Astrocyte (in vitro differentiated cells and primary cell): ENCODE results near the gene IL6ST. TPM values are rescaled to one million over a fixed set of nuclear protein-coding genes. Genes with fewer than 3 reads are reported as not detected.

Experiments
- DNase-seq: peaks from one replicate; pipeline ENCODE4 v3.0.0-alpha.2; 2010; ENCODE audit warnings: low read depth
- FAIRE-seq: peaks from 2 replicates; lab custom pipeline; 2011; peaks lifted over from hg19 to GRCh38; lab: Jason Lieb, UNC
- H2AFZ ChIP-seq: 2 replicates; pipeline ENCODE4 v1.6.0; 2012; ENCODE audit warnings: low read depth, low read length, inconsistent platforms
- H3K27ac ChIP-seq: 2 replicates; pipeline ENCODE4 v1.5.1; 2011; ENCODE audit warnings: low read depth, low read length, inconsistent platforms
- H3K27me3 ChIP-seq: 2 replicates; pipeline ENCODE4 v1.6.0; 2011; ENCODE audit warnings: low read length, inconsistent platforms; ENCODE audit not compliant: insufficient read depth
- H3K36me3 ChIP-seq: 2 replicates; pipeline ENCODE4 v1.5.1; 2011; ENCODE audit warnings: low read length, inconsistent platforms; ENCODE audit not compliant: insufficient read depth
- H3K4me1 ChIP-seq: 2 replicates; pipeline ENCODE4 v1.5.1; 2011; ENCODE audit warnings: low read length, inconsistent platforms; ENCODE audit not compliant: insufficient read depth
- H3K4me2 ChIP-seq: 2 replicates; pipeline ENCODE4 v1.6.0; 2012; ENCODE audit warnings: low read length, inconsistent platforms
- H3K4me3 ChIP-seq: 2 replicates; pipeline ENCODE4 v1.5.1; 2011; ENCODE audit warnings: low read depth, mild to moderate bottlenecking, low read length, inconsistent platforms; ENCODE audit not compliant: insufficient read depth
- H3K79me2 ChIP-seq: 2 replicates; pipeline ENCODE4 v1.6.0; 2012; ENCODE audit warnings: mild to moderate bottlenecking, low read length, inconsistent platforms; ENCODE audit not compliant: insufficient read depth
- H3K9ac ChIP-seq: 2 replicates; pipeline ENCODE4 v1.6.0; 2012; ENCODE audit warnings: mild to moderate bottlenecking, low read length, inconsistent platforms
- H3K9me3 ChIP-seq: 2 replicates; pipeline ENCODE4 v1.5.1; 2012; ENCODE audit warnings: low read depth, mild to moderate bottlenecking, low read length, inconsistent platforms; ENCODE audit not compliant: insufficient read depth
- H4K20me1 ChIP-seq: 2 replicates; pipeline ENCODE4 v1.6.0; 2012; ENCODE audit warnings: low read length, inconsistent platforms; ENCODE audit not compliant: insufficient read depth
- H3K27ac Mint-ChIP-seq: one replicate; pipeline ENCODE4 v1.8.0; 2021; ENCODE audit warnings: mild to moderate bottlenecking, mixed read lengths; ENCODE audit not compliant: unreplicated experiment
- H3K27me3 Mint-ChIP-seq: one replicate; pipeline ENCODE4 v1.8.0; 2021; ENCODE audit warnings: low read depth, mixed read lengths; ENCODE audit not compliant: unreplicated experiment
- H3K36me3 Mint-ChIP-seq: one replicate; pipeline ENCODE4 v1.8.0; 2021; ENCODE audit warnings: low read depth, mixed read lengths; ENCODE audit not compliant: unreplicated experiment
- H3K4me1 Mint-ChIP-seq: one replicate; pipeline ENCODE4 v1.8.0; 2021; ENCODE audit warnings: low read depth, mixed read lengths; ENCODE audit not compliant: unreplicated experiment
- H3K4me3 Mint-ChIP-seq: one replicate; pipeline ENCODE4 v1.8.0; 2021; ENCODE audit warnings: mild to moderate bottlenecking, moderate library complexity, mixed read lengths; ENCODE audit not compliant: unreplicated experiment
- H3K9me3 Mint-ChIP-seq: one replicate; pipeline ENCODE4 v1.8.0; 2021; ENCODE audit warnings: mild to moderate bottlenecking, mixed read lengths; ENCODE audit not compliant: unreplicated experiment
- EZH2 ChIP-seq: IDR thresholded peaks from 2 replicates; pipeline ENCODE4 v1.6.1; 2012; ENCODE audit warnings: mild to moderate bottlenecking, low read length, inconsistent platforms; ENCODE audit not compliant: insufficient read depth
- total RNA-seq: library from RNA; stranded (reverse); gene quantifications from 2 replicates; pipeline ENCODE4 v1.2.1, GENCODE V29; 2021
- TF ChIP-seq, protein P1 (sequence below): IDR thresholded peaks from 2 replicates; pipeline ENCODE4 v1.5.1; 2011; ENCODE audit warnings: low read depth, mild to moderate bottlenecking, inconsistent platforms, low read length, moderate library complexity; ENCODE audit not compliant: insufficient read depth

IL6ST gene
- total RNA-seq, 1 donor from 2014 or later: 158 TPM

- Mint-ChIP-seq H3K4me1 (peaks cover 17% of the 10 kb centered on the region), H3K27me3 (peaks cover 3% of the 10 kb centered on the region), H3K4me3 (no peak overlapping the region), H3K36me3 (peaks cover 2% of the 10 kb centered on the region), H3K27ac (peak overlapping the region; percentile 34), H3K9me3 (no peaks in the 10 kb centered on the region)
- Histone ChIP-seq H3K9me3 (no peaks in the 10 kb centered on the region), H3K27me3 (no peaks in the 10 kb centered on the region), H3K4me1 (no peaks in the 10 kb centered on the region), H3K79me2 (no peaks in the 10 kb centered on the region), H3K36me3 (no peaks in the 10 kb centered on the region), H3K9ac (no peak overlapping the region), H3K4me3 (no peak overlapping the region), H4K20me1 (no peaks in the 10 kb centered on the region), H3K27ac (no peak overlapping the region), H2AFZ (no peak overlapping the region), H3K4me2 (no peak overlapping the region)
- TF ChIP-seq, protein P1, sequence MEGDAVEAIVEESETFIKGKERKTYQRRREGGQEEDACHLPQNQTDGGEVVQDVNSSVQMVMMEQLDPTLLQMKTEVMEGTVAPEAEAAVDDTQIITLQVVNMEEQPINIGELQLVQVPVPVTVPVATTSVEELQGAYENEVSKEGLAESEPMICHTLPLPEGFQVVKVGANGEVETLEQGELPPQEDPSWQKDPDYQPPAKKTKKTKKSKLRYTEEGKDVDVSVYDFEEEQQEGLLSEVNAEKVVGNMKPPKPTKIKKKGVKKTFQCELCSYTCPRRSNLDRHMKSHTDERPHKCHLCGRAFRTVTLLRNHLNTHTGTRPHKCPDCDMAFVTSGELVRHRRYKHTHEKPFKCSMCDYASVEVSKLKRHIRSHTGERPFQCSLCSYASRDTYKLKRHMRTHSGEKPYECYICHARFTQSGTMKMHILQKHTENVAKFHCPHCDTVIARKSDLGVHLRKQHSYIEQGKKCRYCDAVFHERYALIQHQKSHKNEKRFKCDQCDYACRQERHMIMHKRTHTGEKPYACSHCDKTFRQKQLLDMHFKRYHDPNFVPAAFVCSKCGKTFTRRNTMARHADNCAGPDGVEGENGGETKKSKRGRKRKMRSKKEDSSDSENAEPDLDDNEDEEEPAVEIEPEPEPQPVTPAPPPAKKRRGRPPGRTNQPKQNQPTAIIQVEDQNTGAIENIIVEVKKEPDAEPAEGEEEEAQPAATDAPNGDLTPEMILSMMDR: no peak
- no peak for TF ChIP-seq EZH2
- FAIRE-seq (no peak), DNase-seq (no peak)
Observed at GRCh38 chr5:55919625-55920024, 75.1 kb downstream of the IL6ST start.

- Histone ChIP-seq H3K79me2 (no peaks in the 10 kb centered on the region), H3K4me3 (no peak overlapping the region), H3K27ac (no peak overlapping the region), H3K4me2 (no peak overlapping the region), H3K4me1 (no peaks in the 10 kb centered on the region), H3K9ac (no peak overlapping the region), H3K9me3 (no peaks in the 10 kb centered on the region), H3K27me3 (no peaks in the 10 kb centered on the region), H2AFZ (no peak overlapping the region), H3K36me3 (no peaks in the 10 kb centered on the region), H4K20me1 (no peaks in the 10 kb centered on the region)
- Mint-ChIP-seq H3K4me1 (peaks cover 19% of the 10 kb centered on the region), H3K36me3 (peaks cover 2% of the 10 kb centered on the region), H3K27me3 (peaks cover 3% of the 10 kb centered on the region), H3K27ac (peak overlapping the region; percentile 75), H3K9me3 (no peaks in the 10 kb centered on the region), H3K4me3 (no peak overlapping the region)
- no peak for TF ChIP-seq EZH2
- TF ChIP-seq, protein P1: no peak
- FAIRE-seq: no peak
- no peak for DNase-seq
Observed at GRCh38 chr5:55918087-55919035, 76.4 kb downstream of the IL6ST start.
